Smooth muscle cell (in vitro differentiated cells): ENCODE data around the gene PVR. TPM values are rescaled to one million over a fixed set of nuclear protein-coding genes. Genes with fewer than 3 reads are reported as not detected.

Experiments
- DNase-seq: peaks from one replicate; lab custom pipeline; 2025; ENCODE audit not compliant: unreplicated experiment; lab: John Stamatoyannopoulos, UW
- H2AFZ ChIP-seq: fragments of 200-600 bp; sonication (generic); 2 replicates; pipeline ENCODE4 v1.6.0; 2016; ENCODE audit warnings: antibody characterized with exemption, low read depth, mild to moderate bottlenecking
- H3F3A ChIP-seq: fragments of 200-600 bp; sonication (generic); 2 replicates; pipeline ENCODE4 v1.6.0; 2017; ENCODE audit warnings: antibody characterized with exemption, low read depth
- H3K27ac ChIP-seq: fragments of 200-600 bp; sonication (generic); 2 replicates; pipeline ENCODE4 v1.5.1; 2016; ENCODE audit warnings: low read depth, mild to moderate bottlenecking
- H3K27me3 ChIP-seq: fragments of 200-600 bp; sonication (generic); 2 replicates; pipeline ENCODE4 v1.6.1; 2016; ENCODE audit warnings: low read depth, mild to moderate bottlenecking
- H3K36me3 ChIP-seq: fragments of 200-600 bp; sonication (generic); 2 replicates; pipeline ENCODE4 v1.5.1; 2016; ENCODE audit warnings: low read depth
- H3K4me1 ChIP-seq: fragments of 200-600 bp; sonication (generic); 2 replicates; pipeline ENCODE4 v1.5.1; 2016; ENCODE audit warnings: low read depth
- H3K4me2 ChIP-seq: fragments of 200-600 bp; sonication (generic); 2 replicates; pipeline ENCODE4 v1.6.0; 2016; ENCODE audit warnings: mild to moderate bottlenecking
- H3K4me3 ChIP-seq: fragments of 200-600 bp; sonication (generic); 2 replicates; pipeline ENCODE4 v1.5.1; 2016; ENCODE audit warnings: mild to moderate bottlenecking
- H3K79me2 ChIP-seq: fragments of 200-600 bp; sonication (generic); 2 replicates; pipeline ENCODE4 v1.6.0; 2016; ENCODE audit warnings: low read depth, mild to moderate bottlenecking
- H3K9ac ChIP-seq: fragments of 200-600 bp; sonication (generic); 2 replicates; pipeline ENCODE4 v1.6.0; 2016; ENCODE audit warnings: low read depth
- H3K9me3 ChIP-seq: fragments of 200-600 bp; sonication (generic); replicated peaks from 2 replicates; pipeline ENCODE4 v1.5.1; 2016; ENCODE audit warnings: low read depth
- H4K20me1 ChIP-seq: fragments of 200-600 bp; sonication (generic); 2 replicates; pipeline ENCODE4 v1.6.0; 2016; ENCODE audit warnings: low read depth
- CTCF ChIP-seq: fragments of 200-600 bp; sonication (generic); IDR thresholded peaks from 2 replicates; pipeline ENCODE4 v1.5.1; 2017; ENCODE audit warnings: borderline replicate concordance, mild to moderate bottlenecking, antibody characterized with exemption; ENCODE audit not compliant: insufficient read depth, poor library complexity, severe bottlenecking
- WGBS: methylation state at CpG from one replicate; pipeline ENCODE4 v1.1.7; 2016; ENCODE audit warnings: low lambda C conversion rate; 5-methylcytosine and 5-hydroxymethylcytosine counted together
- polyA plus RNA-seq: library from polyadenylated mRNA; unstranded; fragments of >200 nt; fragmentation: Nextera tagmentation; extraction: Ambion mirVana; gene quantifications from 2 replicates; pipeline ENCODE4 v1.2.1, GENCODE V29; 2016
- total RNA-seq: library from RNA; depleted of rRNA; stranded (reverse); fragments of >200 nt; gene quantifications from 2 replicates; pipeline ENCODE4 v1.2.3, GENCODE V29; 2014

The PVR gene
- total and polyA plus RNA-seq, 2 experiments from 2014 or later, result 25.4 to 35.0 TPM

- 80% methylated on average over 5 of the region's 5 CpGs for WGBS
- Histone ChIP-seq H3K4me2 (peak overlapping the region; percentile 49), H3K79me2 (no peaks in the 10 kb centered on the region), H3K9ac (no peak overlapping the region), H4K20me1 (no peaks in the 10 kb centered on the region), H3K27me3 (no peaks in the 10 kb centered on the region), H3K9me3 (no peaks in the 10 kb centered on the region), H3K36me3 (no peaks in the 10 kb centered on the region), H2AFZ (peak overlapping the region; percentile 70), H3K27ac (peak overlapping the region; percentile 58), H3K4me3 (no peak overlapping the region), H3F3A (no peaks in the 10 kb centered on the region), H3K4me1 (no peaks in the 10 kb centered on the region)
- DNase-seq, result no peak
- TF ChIP-seq CTCF, result no peak
Measured at GRCh38 chr19:44692379-44692721, 48.6 kb downstream of the PVR start.

- no peak for TF ChIP-seq CTCF
- no peaks in the 10 kb centered on the region for H3K9me3 ChIP-seq
- H3K79me2 ChIP-seq, result no peaks in the 10 kb centered on the region
- no peak overlapping the region for H3K27ac ChIP-seq
- WGBS, result 72% methylated on average over 2 of the region's 2 CpGs
- no peaks in the 10 kb centered on the region for H3K27me3 ChIP-seq
- no peak overlapping the region for H3K9ac ChIP-seq
- no peak overlapping the region for H2AFZ ChIP-seq
- no peak for DNase-seq
- H3K4me1 ChIP-seq, result no peaks in the 10 kb centered on the region
- no peaks in the 10 kb centered on the region for H3F3A ChIP-seq
- no peak overlapping the region for H3K4me3 ChIP-seq
- H4K20me1 ChIP-seq, result no peaks in the 10 kb centered on the region
- no peaks in the 10 kb centered on the region for H3K36me3 ChIP-seq
- no peak overlapping the region for H3K4me2 ChIP-seq
Measured at GRCh38 chr19:44694184-44694579, 50.5 kb downstream of the PVR start.

- no peaks in the 10 kb centered on the region for H3K4me1 ChIP-seq
- no peaks in the 10 kb centered on the region for H3F3A ChIP-seq
- no peak for TF ChIP-seq CTCF
- 80% methylated on average over 22 of the region's 22 CpGs for WGBS
- no peak overlapping the region for H3K4me2 ChIP-seq
- H3K27ac ChIP-seq, result no peak overlapping the region
- H3K9ac ChIP-seq, result no peak overlapping the region
- no peaks in the 10 kb centered on the region for H3K9me3 ChIP-seq
- H4K20me1 ChIP-seq, result no peaks in the 10 kb centered on the region
- H3K79me2 ChIP-seq, result no peaks in the 10 kb centered on the region
- no peaks in the 10 kb centered on the region for H3K36me3 ChIP-seq
- H3K4me3 ChIP-seq, result no peak overlapping the region
- no peaks in the 10 kb centered on the region for H3K27me3 ChIP-seq
- H2AFZ ChIP-seq, result no peak overlapping the region
- DNase-seq, result no peak
Measured at GRCh38 chr19:44696939-44697669, 53.4 kb downstream of the PVR start.

GRCh38 chr19:44697670-44698034 lies 53.9 kb downstream of the PVR start:
- H3K9me3 ChIP-seq, result no peaks in the 10 kb centered on the region
- DNase-seq, result no peak
- no peaks in the 10 kb centered on the region for H3K36me3 ChIP-seq
- H3K79me2 ChIP-seq, result no peaks in the 10 kb centered on the region
- no peak overlapping the region for H3K9ac ChIP-seq
- TF ChIP-seq CTCF, result no peak
- no peak overlapping the region for H3K4me3 ChIP-seq
- no peaks in the 10 kb centered on the region for H3F3A ChIP-seq
- H3K4me2 ChIP-seq, result no peak overlapping the region
- 93% methylated on average over 4 of the region's 4 CpGs for WGBS
- no peak overlapping the region for H2AFZ ChIP-seq
- H4K20me1 ChIP-seq, result no peaks in the 10 kb centered on the region
- no peaks in the 10 kb centered on the region for H3K27me3 ChIP-seq
- H3K4me1 ChIP-seq, result no peaks in the 10 kb centered on the region
- no peak overlapping the region for H3K27ac ChIP-seq
